ENCODE measurements around the gene C5.

DNA sequence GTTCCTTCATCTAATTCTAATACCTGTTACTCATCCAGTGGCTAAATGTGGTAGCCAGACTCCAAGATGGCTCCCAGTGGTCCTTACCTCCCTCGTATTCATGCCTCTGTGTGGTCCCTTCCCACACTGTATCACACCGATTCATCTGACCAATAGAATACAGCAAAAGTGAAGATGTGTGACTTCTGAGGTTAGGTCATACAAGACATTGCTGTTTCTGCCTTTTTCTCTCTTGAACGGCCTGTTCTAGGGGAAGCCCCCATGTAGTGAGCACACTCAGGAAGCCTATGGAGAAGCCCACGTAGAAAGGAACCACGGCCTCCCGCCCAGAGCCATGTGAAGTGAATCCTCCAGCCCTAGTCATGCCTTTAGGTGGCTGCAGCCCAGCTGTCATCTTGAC, 9.4 kb upstream of the C5 start:
- TF ChIP-seq, protein P1, sequence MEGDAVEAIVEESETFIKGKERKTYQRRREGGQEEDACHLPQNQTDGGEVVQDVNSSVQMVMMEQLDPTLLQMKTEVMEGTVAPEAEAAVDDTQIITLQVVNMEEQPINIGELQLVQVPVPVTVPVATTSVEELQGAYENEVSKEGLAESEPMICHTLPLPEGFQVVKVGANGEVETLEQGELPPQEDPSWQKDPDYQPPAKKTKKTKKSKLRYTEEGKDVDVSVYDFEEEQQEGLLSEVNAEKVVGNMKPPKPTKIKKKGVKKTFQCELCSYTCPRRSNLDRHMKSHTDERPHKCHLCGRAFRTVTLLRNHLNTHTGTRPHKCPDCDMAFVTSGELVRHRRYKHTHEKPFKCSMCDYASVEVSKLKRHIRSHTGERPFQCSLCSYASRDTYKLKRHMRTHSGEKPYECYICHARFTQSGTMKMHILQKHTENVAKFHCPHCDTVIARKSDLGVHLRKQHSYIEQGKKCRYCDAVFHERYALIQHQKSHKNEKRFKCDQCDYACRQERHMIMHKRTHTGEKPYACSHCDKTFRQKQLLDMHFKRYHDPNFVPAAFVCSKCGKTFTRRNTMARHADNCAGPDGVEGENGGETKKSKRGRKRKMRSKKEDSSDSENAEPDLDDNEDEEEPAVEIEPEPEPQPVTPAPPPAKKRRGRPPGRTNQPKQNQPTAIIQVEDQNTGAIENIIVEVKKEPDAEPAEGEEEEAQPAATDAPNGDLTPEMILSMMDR (IDR thresholded peaks at IDR 0.05): no peak
- TF ChIP-seq EZH2 (IDR thresholded peaks at IDR 0.05): no peak
- TF ChIP-seq EZH2phosphoT487 (IDR thresholded peaks at IDR 0.05): no peak
